HepG2 (cell line): ENCODE measurements around the gene UBL3. TPM values are rescaled to one million over a fixed set of nuclear protein-coding genes. Genes with fewer than 3 reads are reported as not detected.
A peak's percentile ranks its signal among the peaks of the same experiment; 100 is the strongest.

Experiments used
- ATAC-seq: fragments of 200-7000 bp; cut with Tn5 transposase; 3 replicates; pipeline ENCODE4 v1.9.1; 2020; ENCODE audit warnings: mild to moderate bottlenecking, moderate library complexity
- Bru-seq: library from RNA; stranded (reverse); fragments of 400-500 nt; gene quantifications from one replicate; lab custom pipeline; 2021; lab: Mats Ljungman, UMichigan
- BruChase-seq, 2 experiments: library from RNA; stranded (reverse); fragments of 400-500 nt; gene quantifications; one replicate each; lab custom pipeline; 2021; lab: Mats Ljungman, UMichigan
- BruUV-seq: library from RNA; stranded (reverse); fragments of 400-500 nt; replicated peaks from 2 replicates; lab custom pipeline; 2021; lab: Mats Ljungman, UMichigan
- CTCF ChIA-PET: fragments of 300-600 bp; formaldehyde crosslinking; extraction: SDS; loops from one replicate; lab custom pipeline; 2021; ENCODE audit warnings: low total read pairs, inconsistent platforms, low intra/inter-chr PET ratio; lab: Yijun Ruan, JAX
- POLR2A ChIA-PET: fragments of 350-600 bp; sonication (Branson Sonifier 250); formaldehyde crosslinking; loops from one replicate; lab custom pipeline; 2020; ENCODE audit warnings: antibody characterized with exemption, inconsistent platforms; lab: Yijun Ruan, JAX
- DNase-seq: peaks from one replicate; pipeline ENCODE4 v3.0.0-alpha.2; 2015; ENCODE audit warnings: low spot score
- FAIRE-seq: peaks from 3 replicates; lab custom pipeline; 2011; peaks lifted over from hg19 to GRCh38; lab: Jason Lieb, UNC
- H2AFZ ChIP-seq: one replicate; pipeline ENCODE4 v1.6.1; 2011; ENCODE audit warnings: low read length, inconsistent platforms
- H3K27ac ChIP-seq: fragments of 300-600 bp; 3 replicates; pipeline ENCODE4 v1.8.0; 2011; ENCODE audit warnings: mixed run types, mild to moderate bottlenecking, mixed read lengths, low read length, inconsistent platforms; ENCODE audit not compliant: insufficient read depth; ENCODE audit errors: extremely low read length
- H3K27me3 ChIP-seq, 2 experiments: fragments of 200-600 bp in 1 of 2; 2 replicates in 1 of 2; 3 replicates in 1 of 2; pipeline versions ENCODE4 v1.6.0 to v1.8.0; 2011; ENCODE audit warnings: low read length in 2 of 2, mild to moderate bottlenecking in 2 of 2, moderate library complexity in 2 of 2, inconsistent platforms in 1 of 2; ENCODE audit not compliant: insufficient read depth in 2 of 2, control insufficient read depth in 1 of 2
- H3K36me3 ChIP-seq, 2 experiments: fragments of 200-600 bp in 1 of 2; replicated peaks in 1 of 2; 2 replicates in 1 of 2; 3 replicates in 1 of 2; pipeline versions ENCODE4 v1.5.1 to v1.8.0; 2011; ENCODE audit warnings: low read length in 2 of 2, inconsistent platforms in 1 of 2; ENCODE audit not compliant: insufficient read depth in 2 of 2, control insufficient read depth in 1 of 2
- H3K4me1 ChIP-seq: 2 replicates; pipeline ENCODE4 v1.5.1; 2012; ENCODE audit warnings: low read length, inconsistent platforms; ENCODE audit not compliant: insufficient read depth
- H3K4me2 ChIP-seq: 2 replicates; pipeline ENCODE4 v1.6.0; 2011; ENCODE audit warnings: low read depth, low read length, inconsistent platforms
- H3K4me3 ChIP-seq, 3 experiments: fragments of 200-600 bp in 1 of 3; sonication (generic), shearing (Covaris generic) in 1 of 3; replicated peaks in 1 of 3; 2 replicates each; pipeline ENCODE4 v1.5.1; 2011 to 2016; ENCODE audit warnings: low read length in 3 of 3, inconsistent platforms in 2 of 3, low read depth in 2 of 3, mild to moderate bottlenecking in 2 of 3, control low read depth in 1 of 3, mixed read lengths in 1 of 3; ENCODE audit not compliant: insufficient read depth in 1 of 3
- H3K79me2 ChIP-seq: one replicate; pipeline ENCODE4 v1.6.1; 2011; ENCODE audit warnings: low read length, inconsistent platforms; ENCODE audit not compliant: insufficient read depth
- H3K9ac ChIP-seq: 2 replicates; pipeline ENCODE4 v1.6.0; 2011; ENCODE audit warnings: mild to moderate bottlenecking, low read depth, low read length, inconsistent platforms; ENCODE audit not compliant: insufficient read depth
- H3K9me3 ChIP-seq: 2 replicates; pipeline ENCODE4 v1.5.1; 2012; ENCODE audit warnings: mild to moderate bottlenecking, low read length
- H4K20me1 ChIP-seq: 2 replicates; pipeline ENCODE4 v1.6.0; 2011; ENCODE audit warnings: inconsistent platforms, mild to moderate bottlenecking, low read length, moderate library complexity; ENCODE audit not compliant: insufficient read depth
- CREB1 ChIP-seq, 2 experiments: fragments of 450-650 bp in 1 of 2; IDR thresholded peaks; 2 replicates each; pipeline ENCODE4 v1.6.1; 2016 to 2017; ENCODE audit warnings: control low read depth in 1 of 2, mild to moderate bottlenecking in 1 of 2, missing compliant biosample characterization in 1 of 2, missing genetic modification characterization in 1 of 2
- FOXC1 ChIP-seq: sonication (generic); formaldehyde crosslinking; IDR thresholded peaks from 2 replicates; pipeline ENCODE4 v1.8.0; 2022; ENCODE audit warnings: mild to moderate bottlenecking, missing genetic modification reagents, borderline replicate concordance
- GATAD1 ChIP-seq: IDR thresholded peaks from 2 replicates; pipeline ENCODE4 v1.6.1; 2016; ENCODE audit warnings: missing genetic modification reagents, missing compliant biosample characterization
- HCFC1 ChIP-seq: fragments of 150-350 bp; IDR thresholded peaks from 2 replicates; pipeline ENCODE4 v1.6.1; 2014; ENCODE audit warnings: low read depth, low read length
- MED1 ChIP-seq: sonication (generic); formaldehyde crosslinking; IDR thresholded peaks from 2 replicates; pipeline ENCODE4 v1.4.0; 2020; ENCODE audit warnings: missing genetic modification reagents
- PITX1 ChIP-seq: sonication (generic); formaldehyde crosslinking; IDR thresholded peaks from 2 replicates; pipeline ENCODE4 v1.5.1; 2020; ENCODE audit warnings: mild to moderate bottlenecking, missing genetic modification reagents
- RBFOX2 ChIP-seq: fragments of 200-400 bp; formaldehyde crosslinking; IDR thresholded peaks from 2 replicates; pipeline ENCODE4 v1.6.1; 2017; ENCODE audit warnings: low read depth, mild to moderate bottlenecking, low read length
- RFXAP ChIP-seq: sonication (generic); formaldehyde crosslinking; IDR thresholded peaks from 2 replicates; pipeline ENCODE4 v1.4.0; 2020; ENCODE audit warnings: missing genetic modification reagents, borderline replicate concordance
- THAP11 ChIP-seq: IDR thresholded peaks from 2 replicates; pipeline ENCODE4 v1.6.1; 2016; ENCODE audit warnings: missing biosample characterization, missing genetic modification reagents
- ZFP82 ChIP-seq: sonication (generic); formaldehyde crosslinking; IDR thresholded peaks from 2 replicates; pipeline ENCODE4 v1.5.1; 2020; ENCODE audit warnings: mild to moderate bottlenecking, missing genetic modification reagents, borderline replicate concordance
- ZNF430 ChIP-seq: sonication (generic); formaldehyde crosslinking; IDR thresholded peaks from 2 replicates; pipeline ENCODE4 v1.9.0; 2021; ENCODE audit warnings: mild to moderate bottlenecking, missing genetic modification reagents
- WGBS: methylation state at CpG from one replicate; pipeline ENCODE4 v1.1.6; 2017; ENCODE audit warnings: low lambda C conversion rate; 5-methylcytosine and 5-hydroxymethylcytosine counted together
- in situ Hi-C: cut with HindIII; loops from 2 replicates; pipeline ENCODE4 v1.10.0; 2017; ENCODE audit warnings: low pct_unique_long_range_greater_than_20kb; ENCODE audit not compliant: extremely low pct_ligation_motif_present
- intact Hi-C: fragments of 100-400 bp; cut with micrococcal nuclease; formaldehyde crosslinking; loops from one replicate; pipeline ENCODE4 v1.10.0; 2022; ENCODE audit not compliant: unreplicated experiment
- long read RNA-seq, 2 experiments: library from RNA in 1 of 2; library from polyadenylated mRNA in 1 of 2; stranded (forward) in 1 of 2; unstranded in 1 of 2; transcript quantifications; one replicate each; pipeline ENCODE4 v2.0.0, GENCODE V29; 2019 to 2022
- polyA minus RNA-seq, 3 experiments: library from RNA; depleted of rRNA, polyadenylated mRNA; stranded (reverse); fragments of >200 nt; gene quantifications; 2 replicates each; pipeline ENCODE4 v1.2.3, GENCODE V29; 2011; ENCODE audit warnings: low replicate concordance in 1 of 3
- polyA plus RNA-seq, 8 experiments: library from polyadenylated mRNA; depleted of rRNA in 3 of 8; stranded (reverse) in 7 of 8; unstranded in 1 of 8; fragments of >200 nt; fragmentation: Illumina TruSeq in 4 of 8; extraction: Trizol in 4 of 8; gene quantifications; 2 replicates each; pipeline versions ENCODE4 v1.2.1 to v1.2.3, GENCODE V29; 2011 to 2016; ENCODE audit warnings: low read depth in 4 of 8, missing spikeins in 1 of 8, mixed read lengths in 1 of 8; ENCODE audit not compliant: insufficient read depth in 1 of 8
- total RNA-seq, 5 experiments: library from RNA; depleted of rRNA; stranded (reverse); fragments of >200 nt; fragmentation: Illumina TruSeq; extraction: Trizol; gene quantifications; 2 replicates each; pipeline ENCODE4 v1.2.3, GENCODE V29; 2016; ENCODE audit warnings: low read depth in 1 of 5
- TF ChIP-seq, protein P1 (sequence below): IDR thresholded peaks from 2 replicates; pipeline ENCODE4 v1.6.1; 2016; ENCODE audit warnings: low read depth, missing genetic modification reagents, missing compliant biosample characterization

Gene UBL3
- total RNA-seq (2016; rRNA removed; fragmentation: Illumina TruSeq; extraction: Trizol): 7.4 and 10.9 TPM in 2 replicates
- total RNA-seq (2016; cell fraction: cytosol; rRNA removed; fragmentation: Illumina TruSeq; extraction: Trizol; ENCODE audit: low read depth): 1.3 and 1.5 TPM in 2 replicates
- total RNA-seq (2016; cell fraction: insoluble cytoplasmic fraction; rRNA removed; fragmentation: Illumina TruSeq; extraction: Trizol): 7.4 and 10.0 TPM in 2 replicates
- total RNA-seq (2016; cell fraction: membrane; rRNA removed; fragmentation: Illumina TruSeq; extraction: Trizol): 8.0 and 8.5 TPM in 2 replicates
- total RNA-seq (2016; cell fraction: nucleus; rRNA removed; fragmentation: Illumina TruSeq; extraction: Trizol): 7.2 and 8.1 TPM in 2 replicates
- 8.7 and 9.6 TPM in 2 replicates for polyA plus RNA-seq (2011; rRNA removed)
- polyA plus RNA-seq (2011; cell fraction: cytosol; rRNA removed): 5.1 and 7.8 TPM in 2 replicates
- polyA plus RNA-seq (2011; cell fraction: nucleus; rRNA removed): 2.5 and 3.5 TPM in 2 replicates
- polyA plus RNA-seq (2012): 16.3 and 17.6 TPM in 2 replicates
- polyA plus RNA-seq (2016; cell fraction: cytosol; fragmentation: Illumina TruSeq; extraction: Trizol; ENCODE audit: low read depth): 1.6 and 2.0 TPM in 2 replicates
- polyA plus RNA-seq (2016; cell fraction: insoluble cytoplasmic fraction; fragmentation: Illumina TruSeq; extraction: Trizol; ENCODE audit: low read depth): 16.2 and 17.1 TPM in 2 replicates
- polyA plus RNA-seq (2016; cell fraction: membrane; fragmentation: Illumina TruSeq; extraction: Trizol; ENCODE audit: low read depth): 9.0 and 9.5 TPM in 2 replicates
- polyA plus RNA-seq (2016; cell fraction: nucleus; fragmentation: Illumina TruSeq; extraction: Trizol; ENCODE audit: insufficient read depth, low read depth): 8.6 and 9.3 TPM in 2 replicates
- polyA minus RNA-seq (2011; rRNA and poly(A)+ RNA removed; ENCODE audit: low replicate concordance): 7.4 and 11.5 TPM in 2 replicates
- 9.4 and 10.7 TPM in 2 replicates for polyA minus RNA-seq (2011; cell fraction: cytosol; rRNA and poly(A)+ RNA removed)
- polyA minus RNA-seq (2011; cell fraction: nucleus; rRNA and poly(A)+ RNA removed): 15.2 and 16.8 TPM in 2 replicates
- Bru-seq, nascent RNA: percentile 77 among the genes with signal in this experiment
- BruChase-seq, experiment 1, labeled RNA remaining after a 6-hour chase: percentile 80 among the genes with signal in this experiment
- BruChase-seq, experiment 2, labeled RNA remaining after a 2-hour chase: percentile 73 among the genes with signal in this experiment
- long read RNA-seq, experiment 1, full-length matches to known transcripts: 3 of 5 reads
- long read RNA-seq, experiment 1, partial matches to known transcripts: 0 of 5 reads
- long read RNA-seq, experiment 1, other reads (novel, unspliced or antisense): 2 of 5 reads
- long read RNA-seq, experiment 2, partial matches to known transcripts: 0 of 28 reads
- long read RNA-seq, experiment 2, other reads (novel, unspliced or antisense): 28 of 28 reads

- H3K9ac ChIP-seq: peak within 1 kb of the TSS; percentile 82
- peak within 1 kb of the TSS; percentile 81 for H3K27ac ChIP-seq
- peaks cover 38% of the 10 kb centered on the region for H3K79me2 ChIP-seq
- peak within 1 kb of the TSS; percentile 65 to 96 (median 85) for H3K4me3 ChIP-seq
- peaks cover 16% of the 10 kb centered on the region; the same call in 1 of the 2 replicates for H4K20me1 ChIP-seq
- POLR2A ChIA-PET: interaction anchor here (0.7 to 3.6 kb wide), 8 partner anchors 9 to 767 kb away, joined by 3 to 58 read pairs (median 6); partner anchors contain the start of gene USPL1
- H3K4me1 ChIP-seq: peaks cover 21% of the 10 kb centered on the region
- no TSS peak for BruUV-seq
- H3K36me3 ChIP-seq: no peaks in the 10 kb centered on the region
- no peaks in the 10 kb centered on the region for H3K9me3 ChIP-seq
- in situ Hi-C loops (loop anchor here (5.0 kb wide), 1 partner anchor 72 kb away; no protein-coding TSS in a partner anchor), intact Hi-C loops (loop anchor here (1.0 kb wide), 1 partner anchor 74 kb away; no protein-coding TSS in a partner anchor)
- whole genome bisulfite sequencing: under 1% methylated on average over 33 of the region's 64 CpGs
- DNase-seq: peak; percentile 90
- peak within 1 kb of the TSS; percentile 81 for H3K4me2 ChIP-seq
- CTCF ChIA-PET: no interaction called here
- H3K27me3 ChIP-seq: no peaks in the 10 kb centered on the region; a peak in 1 of 5 replicates
- ATAC-seq: peak; percentile 85
- no peak within 1 kb of the TSS for H2AFZ ChIP-seq
- FAIRE-seq: peak; percentile 56
- TF ChIP-seq ZNF430 (CRISPR knock-in tag) (no peak; the same call in 1 of the 2 replicates), RFXAP (CRISPR knock-in tag) (no peak), CREB1 (IDR thresholded peaks at IDR 0.05) (peak; percentile 83), CREB1 (CRISPR knock-in tag; IDR thresholded peaks at IDR 0.05) (peak; percentile 96), MED1 (CRISPR knock-in tag) (peak; percentile 22; the same call in 1 of the 2 replicates), HCFC1 (peak; percentile 84), ZFP82 (CRISPR knock-in tag) (peak; percentile 79; the same call in 1 of the 2 replicates), RBFOX2 (peak; percentile 85), GATAD1 (CRISPR knock-in tag) (peak; percentile 54; the same call in 1 of the 2 replicates), FOXC1 (CRISPR knock-in tag) (0 out of 2 replicates have a peak, but pooled peaks have one; percentile 27), THAP11 (CRISPR knock-in tag) (peak; percentile 97), PITX1 (CRISPR knock-in tag) (0 out of 2 replicates have a peak, but pooled peaks have one; percentile 24)
- TF ChIP-seq, protein P1, sequence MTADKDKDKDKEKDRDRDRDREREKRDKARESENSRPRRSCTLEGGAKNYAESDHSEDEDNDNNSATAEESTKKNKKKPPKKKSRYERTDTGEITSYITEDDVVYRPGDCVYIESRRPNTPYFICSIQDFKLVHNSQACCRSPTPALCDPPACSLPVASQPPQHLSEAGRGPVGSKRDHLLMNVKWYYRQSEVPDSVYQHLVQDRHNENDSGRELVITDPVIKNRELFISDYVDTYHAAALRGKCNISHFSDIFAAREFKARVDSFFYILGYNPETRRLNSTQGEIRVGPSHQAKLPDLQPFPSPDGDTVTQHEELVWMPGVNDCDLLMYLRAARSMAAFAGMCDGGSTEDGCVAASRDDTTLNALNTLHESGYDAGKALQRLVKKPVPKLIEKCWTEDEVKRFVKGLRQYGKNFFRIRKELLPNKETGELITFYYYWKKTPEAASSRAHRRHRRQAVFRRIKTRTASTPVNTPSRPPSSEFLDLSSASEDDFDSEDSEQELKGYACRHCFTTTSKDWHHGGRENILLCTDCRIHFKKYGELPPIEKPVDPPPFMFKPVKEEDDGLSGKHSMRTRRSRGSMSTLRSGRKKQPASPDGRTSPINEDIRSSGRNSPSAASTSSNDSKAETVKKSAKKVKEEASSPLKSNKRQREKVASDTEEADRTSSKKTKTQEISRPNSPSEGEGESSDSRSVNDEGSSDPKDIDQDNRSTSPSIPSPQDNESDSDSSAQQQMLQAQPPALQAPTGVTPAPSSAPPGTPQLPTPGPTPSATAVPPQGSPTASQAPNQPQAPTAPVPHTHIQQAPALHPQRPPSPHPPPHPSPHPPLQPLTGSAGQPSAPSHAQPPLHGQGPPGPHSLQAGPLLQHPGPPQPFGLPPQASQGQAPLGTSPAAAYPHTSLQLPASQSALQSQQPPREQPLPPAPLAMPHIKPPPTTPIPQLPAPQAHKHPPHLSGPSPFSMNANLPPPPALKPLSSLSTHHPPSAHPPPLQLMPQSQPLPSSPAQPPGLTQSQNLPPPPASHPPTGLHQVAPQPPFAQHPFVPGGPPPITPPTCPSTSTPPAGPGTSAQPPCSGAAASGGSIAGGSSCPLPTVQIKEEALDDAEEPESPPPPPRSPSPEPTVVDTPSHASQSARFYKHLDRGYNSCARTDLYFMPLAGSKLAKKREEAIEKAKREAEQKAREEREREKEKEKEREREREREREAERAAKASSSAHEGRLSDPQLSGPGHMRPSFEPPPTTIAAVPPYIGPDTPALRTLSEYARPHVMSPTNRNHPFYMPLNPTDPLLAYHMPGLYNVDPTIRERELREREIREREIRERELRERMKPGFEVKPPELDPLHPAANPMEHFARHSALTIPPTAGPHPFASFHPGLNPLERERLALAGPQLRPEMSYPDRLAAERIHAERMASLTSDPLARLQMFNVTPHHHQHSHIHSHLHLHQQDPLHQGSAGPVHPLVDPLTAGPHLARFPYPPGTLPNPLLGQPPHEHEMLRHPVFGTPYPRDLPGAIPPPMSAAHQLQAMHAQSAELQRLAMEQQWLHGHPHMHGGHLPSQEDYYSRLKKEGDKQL (CRISPR knock-in tag): 0 out of 2 replicates have a peak, but pooled peaks have one; percentile 12
Observed at GRCh38 chr13:29850213-29850898, at the start of gene UBL3. UBL3 (minus strand) TSS chr13:29850617; CDS start chr13:29849538, 1,079 bp downstream.
